ENCODE results near the gene AUTS2. TPM values are rescaled to one million over a fixed set of nuclear protein-coding genes. Genes with fewer than 3 reads are reported as not detected.
A peak's percentile ranks its signal among the peaks of the same experiment; 100 is the strongest.

AUTS2 gene
- total RNA-seq, 2 donors from 2014 or later = 8.6 TPM

GRCh38 chr7:70630440-70630817 lies 1032.2 kb downstream of the AUTS2 start:
- Histone ChIP-seq H3K9me3 (no peaks in the 10 kb centered on the region), H3K4me3 (no peak overlapping the region), H3K27ac (no peak overlapping the region), H3K4me1 (no peaks in the 10 kb centered on the region), H3K27me3 (no peaks in the 10 kb centered on the region), H3K36me3 (no peaks in the 10 kb centered on the region)
- no peak for TF ChIP-seq CTCF (IDR thresholded peaks at IDR 0.05)
- no peak for DNase-seq (ENCODE audit: low spot score)

- peak overlapping the region in 1 of 2 donors; percentile 6 for H3K4me3 ChIP-seq
- H3K27ac ChIP-seq = no peak overlapping the region
- H3K27me3 ChIP-seq = no peaks in the 10 kb centered on the region
- DNase-seq (ENCODE audit: low spot score) = no peak
- no peaks in the 10 kb centered on the region for H3K9me3 ChIP-seq
- H3K36me3 ChIP-seq = no peaks in the 10 kb centered on the region
- TF ChIP-seq CTCF (IDR thresholded peaks at IDR 0.05) = no peak
- no peaks in the 10 kb centered on the region for H3K4me1 ChIP-seq
Observed at GRCh38 chr7:70630818-70631457, 1032.7 kb downstream of the AUTS2 start.

GRCh38 chr7:70631718-70632117 lies 1033.4 kb downstream of the AUTS2 start:
- Histone ChIP-seq H3K4me3 (no peak overlapping the region), H3K9me3 (no peaks in the 10 kb centered on the region), H3K4me1 (no peaks in the 10 kb centered on the region), H3K27me3 (no peaks in the 10 kb centered on the region), H3K27ac (no peak overlapping the region), H3K36me3 (no peaks in the 10 kb centered on the region)
- TF ChIP-seq CTCF (IDR thresholded peaks at IDR 0.05) = no peak
- no peak for DNase-seq (ENCODE audit: low spot score)

DNA sequence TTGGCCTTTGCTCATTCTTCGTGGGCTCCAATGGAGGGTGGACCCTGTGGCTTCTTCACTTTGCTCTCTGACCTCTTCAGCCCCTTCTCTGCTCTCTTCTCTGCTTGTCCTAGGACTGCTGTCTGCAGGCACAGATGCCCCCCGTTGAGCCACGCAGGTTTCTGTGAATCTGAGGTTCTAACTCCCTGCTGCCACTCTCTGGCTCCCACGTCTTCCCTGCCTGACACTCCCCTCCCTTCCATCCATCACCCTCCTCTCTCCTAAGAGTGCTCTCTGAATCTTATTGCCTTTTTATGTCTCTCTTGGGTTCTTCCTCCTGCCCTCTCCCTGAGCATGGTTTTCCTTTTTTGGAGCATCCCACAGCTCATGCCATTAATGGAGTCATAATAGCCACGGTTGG lies 1034.1 kb downstream of the AUTS2 start:
- no peak for TF ChIP-seq CTCF (IDR thresholded peaks at IDR 0.05)
- H3K9me3 ChIP-seq = no peaks in the 10 kb centered on the region
- no peak overlapping the region for H3K27ac ChIP-seq
- no peak overlapping the region for H3K4me3 ChIP-seq
- H3K27me3 ChIP-seq = no peaks in the 10 kb centered on the region
- no peaks in the 10 kb centered on the region for H3K4me1 ChIP-seq
- no peak for DNase-seq (ENCODE audit: low spot score)
- H3K36me3 ChIP-seq = no peaks in the 10 kb centered on the region

DNA sequence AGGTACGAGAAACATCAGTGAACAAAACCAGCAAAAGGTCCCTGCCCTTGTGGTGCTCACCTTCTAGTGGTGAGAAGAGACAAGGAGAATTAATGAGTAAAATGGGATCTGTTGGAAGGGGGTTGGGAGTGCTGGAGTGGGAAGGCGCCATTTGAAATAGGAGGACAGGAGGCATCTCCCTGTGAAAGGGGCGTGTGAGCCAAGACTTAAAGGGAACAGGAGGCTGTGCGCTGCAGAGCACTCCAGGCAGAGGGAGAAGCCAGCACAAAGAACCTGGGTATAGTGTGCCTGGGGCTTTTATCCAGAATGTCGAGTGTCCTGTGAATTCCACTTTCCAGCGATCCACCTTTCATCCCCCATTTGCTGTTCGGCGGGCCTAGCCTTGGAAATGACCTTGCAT lies 1035.8 kb downstream of the AUTS2 start:
- Histone ChIP-seq H3K36me3 (no peaks in the 10 kb centered on the region), H3K4me1 (no peaks in the 10 kb centered on the region), H3K27ac (no peak overlapping the region), H3K4me3 (no peak overlapping the region), H3K9me3 (no peaks in the 10 kb centered on the region), H3K27me3 (no peaks in the 10 kb centered on the region)
- TF ChIP-seq CTCF (IDR thresholded peaks at IDR 0.05) = no peak
- DNase-seq (ENCODE audit: low spot score) = no peak

GRCh38 chr7:70634610-70635068 lies 1036.4 kb downstream of the AUTS2 start:
- H3K27me3 ChIP-seq = no peaks in the 10 kb centered on the region
- TF ChIP-seq CTCF (IDR thresholded peaks at IDR 0.05) = no peak
- H3K27ac ChIP-seq = no peak overlapping the region
- H3K4me1 ChIP-seq = no peaks in the 10 kb centered on the region
- DNase-seq (ENCODE audit: low spot score) = no peak
- H3K9me3 ChIP-seq = no peaks in the 10 kb centered on the region
- no peak overlapping the region for H3K4me3 ChIP-seq
- H3K36me3 ChIP-seq = no peaks in the 10 kb centered on the region

Measured in right atrium auricular region (tissue), 2 donors.